Neural crest cell (in vitro differentiated cells): ENCODE measurements around the gene LBHD1. TPM values are rescaled to one million over a fixed set of nuclear protein-coding genes. Genes with fewer than 3 reads are reported as not detected.

Experiments
- DNase-seq: peaks from one replicate; pipeline ENCODE4 v3.0.0; 2021; ENCODE audit warnings: low read depth, mixed read lengths, low spot score
- H3K27ac Mint-ChIP-seq: one replicate; pipeline ENCODE4 v1.8.0; 2021; ENCODE audit warnings: mild to moderate bottlenecking, mixed read lengths; ENCODE audit not compliant: unreplicated experiment
- H3K27me3 Mint-ChIP-seq: 2 replicates; pipeline ENCODE4 v1.8.0; 2021; ENCODE audit warnings: low read depth, mild to moderate bottlenecking, mixed read lengths
- H3K36me3 Mint-ChIP-seq: 2 replicates; pipeline ENCODE4 v1.8.0; 2021; ENCODE audit warnings: low read depth, mild to moderate bottlenecking, mixed read lengths
- H3K4me1 Mint-ChIP-seq: 2 replicates; pipeline ENCODE4 v1.8.0; 2021; ENCODE audit warnings: mixed read lengths
- H3K4me3 Mint-ChIP-seq: one replicate; pipeline ENCODE4 v1.8.0; 2021; ENCODE audit warnings: mild to moderate bottlenecking, mixed read lengths
- H3K9me3 Mint-ChIP-seq: 2 replicates; pipeline ENCODE4 v1.8.0; 2021; ENCODE audit warnings: mixed read lengths
- CTCF ChIP-seq: fragments of 200-600 bp; sonication (generic); conservative IDR thresholded peaks from 2 replicates; pipeline ENCODE4 v1.5.0; 2021; ENCODE audit warnings: antibody characterized with exemption, mild to moderate bottlenecking
- long read RNA-seq: library from polyadenylated mRNA; unstranded; transcript quantifications from one replicate; pipeline ENCODE4 v2.0.0, GENCODE V29; 2020
- total RNA-seq: library from RNA; stranded (reverse); gene quantifications from 2 replicates; pipeline ENCODE4 v1.2.1, GENCODE V29; 2021

The LBHD1 gene
- 7.0 and 7.8 TPM in 2 replicates for total RNA-seq
- long read RNA-seq, partial matches to known transcripts, result 0 of 3 reads
- long read RNA-seq, other reads (novel, unspliced or antisense), result 2 of 3 reads

GRCh38 chr11:62671608-62672389, at the start of gene LBHD1, which contains the start of gene UQCC3:
Gene LBHD1 (minus strand): TSS chr11:62672267. CDS start chr11:62670031, 2,236 bp downstream.
Gene UQCC3 (plus strand): TSS chr11:62671673. CDS start chr11:62671746, 73 bp downstream.
- Mint-ChIP-seq H3K4me1 (peaks cover 47% of the 10 kb centered on the region), H3K27me3 (no peaks in the 10 kb centered on the region), H3K36me3 (peaks cover 10% of the 10 kb centered on the region), H3K27ac (peak within 1 kb of the TSS; percentile 97), H3K4me3 (peak within 1 kb of the TSS; percentile 100), H3K9me3 (no peaks in the 10 kb centered on the region)
- DNase-seq, result peak; percentile 72
- TF ChIP-seq CTCF, result no peak

GRCh38 chr11:62719302-62719978, 47.4 kb upstream of the LBHD1 start:
- H3K27me3 Mint-ChIP-seq, result no peaks in the 10 kb centered on the region
- peak overlapping the region; percentile 42 for H3K4me3 Mint-ChIP-seq
- peaks cover 55% of the 10 kb centered on the region for H3K36me3 Mint-ChIP-seq
- H3K4me1 Mint-ChIP-seq, result peaks cover 27% of the 10 kb centered on the region
- H3K27ac Mint-ChIP-seq, result no peak overlapping the region
- no peak for DNase-seq
- TF ChIP-seq CTCF, result no peak
- H3K9me3 Mint-ChIP-seq, result no peaks in the 10 kb centered on the region

- H3K36me3 Mint-ChIP-seq, result peaks cover 47% of the 10 kb centered on the region
Measured at GRCh38 chr11:62716816-62717215, 44.7 kb upstream of the LBHD1 start.

DNA sequence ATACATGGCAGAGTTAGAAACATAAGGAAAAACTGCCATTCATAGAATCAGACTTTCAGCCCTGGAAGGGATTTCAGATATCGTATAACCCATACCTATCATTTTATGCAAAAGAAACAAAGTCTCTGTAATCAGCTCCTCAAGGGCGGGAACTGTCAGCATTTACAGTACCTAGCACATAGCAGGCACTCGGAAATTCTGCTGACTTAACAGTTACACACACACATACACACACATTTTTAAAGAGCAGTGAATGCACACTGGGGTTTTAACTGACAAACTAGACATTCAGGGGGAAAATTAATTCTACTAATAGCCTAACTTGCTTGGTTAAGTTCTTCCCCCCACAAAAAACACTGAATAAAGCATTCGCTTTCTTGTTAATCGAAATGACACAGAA, 44.1 kb upstream of the LBHD1 start:
- Mint-ChIP-seq H3K4me1 (peaks cover 4% of the 10 kb centered on the region), H3K4me3 (no peak overlapping the region), H3K27me3 (no peaks in the 10 kb centered on the region), H3K27ac (no peak overlapping the region), H3K36me3 (peaks cover 42% of the 10 kb centered on the region), H3K9me3 (no peaks in the 10 kb centered on the region)
- no peak for TF ChIP-seq CTCF
- no peak for DNase-seq

More at GRCh38 chr11:62716816-62717215, 44.7 kb upstream of the LBHD1 start:
- H3K27ac Mint-ChIP-seq, result no peak overlapping the region
- no peak overlapping the region for H3K4me3 Mint-ChIP-seq
- H3K27me3 Mint-ChIP-seq, result no peaks in the 10 kb centered on the region
- no peak for TF ChIP-seq CTCF
- no peak for DNase-seq
- no peaks in the 10 kb centered on the region for H3K9me3 Mint-ChIP-seq
- H3K4me1 Mint-ChIP-seq, result peaks cover 6% of the 10 kb centered on the region

DNA sequence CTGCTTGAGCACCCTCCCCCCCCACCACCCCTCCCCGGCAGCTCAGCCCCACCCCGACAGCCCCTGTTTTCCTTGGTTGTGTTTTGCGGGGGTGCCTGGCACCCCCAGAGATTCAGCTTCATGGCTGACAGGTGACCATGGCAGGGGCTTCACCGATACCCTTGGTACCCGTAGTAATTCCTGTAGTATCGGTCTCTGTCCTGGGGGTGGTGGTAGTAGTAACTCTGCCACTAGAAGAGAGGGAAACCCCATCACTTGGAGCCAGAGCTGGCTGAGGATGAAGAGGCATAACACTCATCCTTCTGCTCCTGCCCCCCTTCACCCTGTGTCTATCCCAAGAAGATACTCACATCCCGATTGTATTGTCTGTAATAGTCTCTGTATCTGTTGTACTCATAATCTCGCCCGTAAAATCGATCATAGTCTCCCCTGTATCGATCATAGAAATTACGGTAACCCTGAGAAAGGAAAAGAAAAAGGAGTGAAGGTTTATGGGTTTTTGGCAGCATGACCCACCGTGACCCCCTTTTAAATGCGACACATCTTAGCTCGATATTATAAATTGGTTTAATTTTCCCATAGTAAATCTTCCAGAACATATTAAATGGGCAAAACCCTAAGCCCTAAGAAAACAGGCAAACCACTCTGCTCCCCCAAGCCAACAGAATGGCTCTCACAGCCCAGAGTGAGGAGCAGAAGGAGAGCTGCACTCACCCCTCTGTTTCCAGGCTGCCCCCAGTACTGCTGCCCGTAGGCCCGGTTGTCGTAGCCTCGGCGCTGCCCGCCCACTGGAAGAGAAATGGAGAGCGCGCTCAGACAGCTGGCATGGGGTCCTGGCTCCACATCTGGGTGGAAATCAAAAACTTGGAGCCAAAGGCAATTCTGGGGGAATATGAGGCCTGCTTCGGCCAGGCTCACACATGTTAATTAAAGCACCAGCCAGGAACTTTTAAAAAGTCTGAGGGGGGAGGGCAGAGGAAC, 43.4 kb upstream of the LBHD1 start:
- Mint-ChIP-seq H3K36me3 (peaks cover 42% of the 10 kb centered on the region), H3K27ac (no peak overlapping the region), H3K9me3 (no peaks in the 10 kb centered on the region), H3K4me3 (no peak overlapping the region), H3K27me3 (no peaks in the 10 kb centered on the region), H3K4me1 (peaks cover 3% of the 10 kb centered on the region)
- no peak for TF ChIP-seq CTCF
- DNase-seq, result no peak
